Activated T-helper 17 cell treated with anti-CD3 and anti-CD28 coated beads, Interleukin-2, amount 50 U/mL, for 72 hours (primary cell): Measurements from ENCODE around the gene LPAR6. TPM values are rescaled to one million over a fixed set of nuclear protein-coding genes. Genes with fewer than 3 reads are reported as not detected.

Experiments
- ATAC-seq: fragments of 150-1000 bp; cut with Tn5 transposase; replicated peaks from 2 replicates; pipeline ENCODE4 v1.10.0; 2021; ENCODE audit warnings: mild to moderate bottlenecking, moderate library complexity
- H3K27ac Mint-ChIP-seq: one replicate; pipeline ENCODE4 v1.8.0; 2022; ENCODE audit warnings: mixed read lengths
- H3K27me3 Mint-ChIP-seq: one replicate; pipeline ENCODE4 v1.8.0; 2022; ENCODE audit warnings: mixed read lengths
- H3K36me3 Mint-ChIP-seq: one replicate; pipeline ENCODE4 v1.8.0; 2022; ENCODE audit warnings: low read depth, mild to moderate bottlenecking, mixed read lengths
- H3K4me1 Mint-ChIP-seq: one replicate; pipeline ENCODE4 v1.8.0; 2022; ENCODE audit warnings: mixed read lengths
- H3K4me3 Mint-ChIP-seq: one replicate; pipeline ENCODE4 v1.8.0; 2022; ENCODE audit warnings: mild to moderate bottlenecking, mixed read lengths
- H3K9me3 Mint-ChIP-seq: one replicate; pipeline ENCODE4 v1.8.0; 2022; ENCODE audit warnings: mixed read lengths
- total RNA-seq, 2 donors: library from RNA; stranded (reverse); gene quantifications; one replicate each; pipeline ENCODE4 v1.2.3, GENCODE V29; 2022

LPAR6 gene
- total RNA-seq, 2 donors from 2014 or later: 13.9 to 35.1 TPM

DNA sequence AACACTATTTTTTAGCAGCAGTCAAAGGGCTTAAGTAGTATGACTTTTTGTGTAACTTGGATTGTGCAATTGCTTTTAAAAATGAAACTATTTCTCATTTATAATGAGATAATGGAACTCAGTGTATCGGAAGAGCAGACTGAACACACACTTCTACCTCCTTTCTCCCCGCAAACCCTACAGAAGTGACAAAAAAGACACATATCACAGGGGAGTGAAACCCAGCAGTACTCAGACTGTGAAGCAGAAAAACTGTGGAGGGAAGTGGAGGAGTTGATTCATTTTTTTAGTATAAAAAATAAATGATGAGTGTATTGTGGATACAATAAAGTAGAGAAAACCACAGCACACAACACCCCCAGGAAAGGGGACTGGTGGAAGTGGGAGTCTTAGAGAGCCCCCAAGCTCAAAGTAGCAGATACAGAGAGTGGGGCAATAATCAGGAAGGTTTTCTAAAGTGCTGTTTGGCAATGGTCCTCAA lies 9.7 kb downstream of the LPAR6 start:
- Mint-ChIP-seq H3K36me3 (peaks cover 12% of the 10 kb centered on the region), H3K9me3 (no peaks in the 10 kb centered on the region), H3K4me3 (peak overlapping the region; percentile 32), H3K4me1 (peaks cover 36% of the 10 kb centered on the region), H3K27me3 (no peaks in the 10 kb centered on the region), H3K27ac (peak overlapping the region; percentile 64)
- peak; percentile 94 for ATAC-seq

DNA sequence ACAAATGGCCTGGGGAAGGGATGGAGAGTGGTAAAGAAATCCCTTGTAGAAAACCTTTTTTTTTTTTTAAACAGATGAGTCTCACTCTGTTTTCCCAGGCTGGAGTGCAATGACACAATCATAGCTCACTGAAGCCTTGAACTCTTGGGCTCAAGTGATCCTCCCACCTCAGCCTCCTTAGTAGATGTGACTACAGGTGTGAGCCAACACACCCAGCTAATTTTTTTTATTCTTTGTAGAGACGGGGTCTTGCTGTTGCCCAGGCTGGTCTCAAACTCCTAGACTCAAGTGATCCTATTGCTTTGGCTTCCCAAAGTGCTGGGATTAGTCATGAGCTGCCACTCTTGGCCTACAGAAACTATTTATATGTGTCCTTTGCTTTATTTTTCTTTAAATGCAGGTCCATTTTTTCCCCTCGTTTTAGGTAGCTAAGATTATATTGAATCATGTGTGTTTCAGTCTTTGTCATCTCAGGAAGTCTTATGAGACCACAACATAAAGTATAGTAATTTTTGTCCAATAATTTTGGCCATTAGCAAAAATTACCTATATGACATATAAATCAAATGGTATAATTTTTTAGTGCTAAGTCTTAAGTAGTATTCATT lies 10.5 kb downstream of the LPAR6 start:
- Mint-ChIP-seq H3K4me1 (peaks cover 37% of the 10 kb centered on the region), H3K27me3 (no peaks in the 10 kb centered on the region), H3K4me3 (peak overlapping the region; percentile 32), H3K9me3 (no peaks in the 10 kb centered on the region), H3K27ac (peak overlapping the region; percentile 64), H3K36me3 (peaks cover 11% of the 10 kb centered on the region)
- peak; percentile 59 for ATAC-seq

DNA sequence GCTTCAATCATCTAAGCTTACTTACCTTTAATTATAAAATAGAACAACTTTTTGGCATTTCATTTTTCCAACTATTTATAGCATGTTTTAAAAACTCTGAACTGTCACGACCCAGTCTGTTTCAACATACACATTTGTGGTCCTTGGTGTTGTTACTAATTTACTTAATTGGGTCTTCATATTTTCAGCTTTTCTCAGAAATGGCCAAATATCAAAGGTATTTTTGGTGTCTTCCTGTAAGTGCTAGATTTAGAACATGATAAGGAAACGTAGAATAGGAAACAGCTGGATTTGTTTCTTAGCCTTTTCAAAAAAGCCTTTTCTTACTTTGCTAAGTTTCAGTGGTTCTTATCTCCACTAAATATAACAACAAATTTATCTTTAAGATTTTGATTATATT lies 11.4 kb downstream of the LPAR6 start:
- no peak for ATAC-seq
- H3K36me3 Mint-ChIP-seq: peaks cover 7% of the 10 kb centered on the region
- H3K4me1 Mint-ChIP-seq: peaks cover 36% of the 10 kb centered on the region
- H3K27ac Mint-ChIP-seq: peak overlapping the region; percentile 80
- H3K9me3 Mint-ChIP-seq: no peaks in the 10 kb centered on the region
- H3K27me3 Mint-ChIP-seq: no peaks in the 10 kb centered on the region
- peak overlapping the region; percentile 66 for H3K4me3 Mint-ChIP-seq

DNA sequence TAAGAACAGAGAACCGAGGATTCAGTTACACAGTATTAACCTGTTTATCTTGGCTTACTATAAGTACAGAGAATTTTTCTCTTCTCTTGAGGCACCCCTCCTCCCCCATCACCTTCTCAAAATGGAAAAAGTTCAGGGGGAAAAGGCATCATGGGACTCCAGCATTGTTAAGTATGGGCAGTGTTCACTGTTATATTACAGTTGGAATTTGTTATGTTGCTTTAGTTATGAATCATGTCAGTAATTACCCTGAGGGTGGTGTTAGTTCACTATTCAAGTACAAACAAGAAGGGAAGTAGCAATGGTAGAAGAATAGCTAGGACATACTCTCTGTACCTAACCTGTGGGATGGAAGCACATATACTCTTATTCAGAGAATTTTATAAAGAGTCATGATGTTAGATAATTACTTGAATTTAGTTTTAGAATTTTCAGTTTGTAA lies 12.0 kb downstream of the LPAR6 start:
- ATAC-seq: peak; percentile 34
- H3K4me1 Mint-ChIP-seq: peaks cover 32% of the 10 kb centered on the region
- H3K4me3 Mint-ChIP-seq: peak overlapping the region; percentile 66
- no peaks in the 10 kb centered on the region for H3K27me3 Mint-ChIP-seq
- H3K27ac Mint-ChIP-seq: peak overlapping the region; percentile 80
- H3K36me3 Mint-ChIP-seq: peaks cover 7% of the 10 kb centered on the region
- H3K9me3 Mint-ChIP-seq: no peaks in the 10 kb centered on the region

DNA sequence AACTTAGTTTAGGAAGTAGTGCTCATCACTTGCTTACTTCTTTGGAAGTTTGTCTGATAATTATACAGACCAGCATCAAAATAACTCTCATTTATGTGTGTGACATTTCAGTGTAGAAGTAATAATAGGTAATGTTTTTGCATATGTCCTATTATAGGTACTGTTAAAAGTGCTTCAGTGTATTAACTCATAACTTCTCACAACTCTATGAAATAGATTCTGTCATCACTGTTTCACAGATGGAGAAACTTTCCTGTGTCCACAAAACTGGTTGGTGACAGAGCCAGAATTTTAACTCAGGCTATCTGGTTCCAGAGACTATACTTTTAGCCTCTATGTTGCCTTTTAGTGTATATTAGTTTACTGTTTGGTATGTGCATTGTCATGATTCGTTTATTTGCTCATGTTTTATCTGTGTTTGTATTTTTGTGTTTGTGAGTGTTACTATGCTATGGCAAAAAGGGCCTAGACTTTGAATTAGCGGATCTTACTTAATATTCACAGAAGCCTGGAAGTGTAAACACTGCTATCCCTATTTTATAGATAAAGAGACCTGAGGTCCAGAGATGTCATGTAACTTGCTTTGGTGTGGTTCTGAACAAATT lies 12.7 kb downstream of the LPAR6 start:
- Mint-ChIP-seq H3K27me3 (no peaks in the 10 kb centered on the region), H3K4me3 (peak overlapping the region; percentile 66), H3K27ac (peak overlapping the region; percentile 80), H3K9me3 (peaks cover 5% of the 10 kb centered on the region), H3K36me3 (peaks cover 13% of the 10 kb centered on the region), H3K4me1 (peaks cover 32% of the 10 kb centered on the region)
- no peak for ATAC-seq

DNA sequence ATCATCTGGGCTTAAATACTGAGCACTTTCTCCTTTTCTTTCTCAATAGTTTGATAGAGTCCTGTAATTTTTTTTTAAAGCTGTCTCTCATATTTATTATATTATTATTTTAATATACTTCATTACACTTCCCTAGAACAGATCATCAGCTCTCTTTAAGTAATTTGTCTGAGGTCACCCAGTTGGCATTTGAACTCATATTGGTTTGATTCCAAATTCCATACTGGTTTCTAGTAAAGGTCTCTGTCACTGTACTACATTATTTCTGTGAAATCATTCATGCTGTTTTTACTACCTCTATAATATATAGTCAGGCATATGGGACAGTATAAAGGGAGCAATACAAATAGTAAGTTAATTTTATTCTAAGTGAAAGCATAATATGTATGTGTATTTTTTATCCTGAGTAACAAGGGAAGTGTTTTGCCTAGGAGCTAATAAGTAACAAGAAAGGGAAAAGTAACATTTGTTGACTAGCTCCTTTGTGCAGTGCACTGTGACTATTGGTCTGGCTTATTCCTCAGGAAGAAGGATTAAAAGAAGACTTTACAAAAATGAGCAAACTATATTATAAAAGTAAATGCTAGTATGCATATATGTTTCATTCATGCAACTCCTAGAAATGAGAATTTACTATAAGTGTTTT lies 14.3 kb downstream of the LPAR6 start:
- Mint-ChIP-seq H3K27ac (no peak overlapping the region), H3K27me3 (no peaks in the 10 kb centered on the region), H3K9me3 (peaks cover 9% of the 10 kb centered on the region), H3K36me3 (peaks cover 17% of the 10 kb centered on the region), H3K4me3 (no peak overlapping the region), H3K4me1 (peaks cover 24% of the 10 kb centered on the region)
- no peak for ATAC-seq

DNA sequence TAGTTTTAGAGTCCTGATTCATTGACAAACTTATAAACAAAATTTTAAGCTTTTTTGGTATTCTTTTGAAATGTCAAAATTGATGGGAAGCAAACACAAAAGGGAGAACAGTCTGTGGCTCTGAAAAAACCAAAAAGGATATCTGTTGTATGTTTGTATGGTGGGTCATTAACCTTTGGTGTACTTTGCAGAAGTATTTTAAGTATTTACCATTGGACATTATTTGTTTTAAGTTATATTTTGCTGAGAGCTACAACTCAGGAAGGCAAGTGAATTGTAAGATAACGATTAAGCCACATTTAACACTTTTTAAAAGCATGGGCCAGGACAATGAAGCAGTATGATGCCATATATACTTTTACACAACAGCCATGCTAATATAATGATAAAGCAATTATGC lies 15.2 kb downstream of the LPAR6 start:
- Mint-ChIP-seq H3K4me3 (no peak overlapping the region), H3K4me1 (peaks cover 24% of the 10 kb centered on the region), H3K27me3 (no peaks in the 10 kb centered on the region), H3K27ac (no peak overlapping the region), H3K9me3 (peaks cover 9% of the 10 kb centered on the region), H3K36me3 (peaks cover 25% of the 10 kb centered on the region)
- ATAC-seq: no peak

DNA sequence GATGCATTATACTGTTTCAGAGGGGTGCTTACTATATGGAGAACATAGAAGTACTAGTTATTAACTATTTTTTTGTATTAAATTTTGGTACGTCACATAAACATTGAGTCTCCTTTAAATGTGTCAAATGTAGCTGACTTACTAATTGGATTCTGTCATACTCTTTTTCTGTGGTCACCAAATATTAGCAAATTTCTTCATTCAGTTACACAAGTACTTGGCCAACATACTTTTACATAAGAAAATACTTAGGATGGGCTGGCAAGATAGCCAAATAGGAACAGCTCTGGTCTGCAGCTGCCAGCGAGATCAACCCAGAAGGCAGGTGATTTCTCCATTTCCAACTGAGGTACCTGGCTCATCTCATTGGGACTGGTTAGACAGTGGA lies 19.2 kb downstream of the LPAR6 start:
- H3K27me3 Mint-ChIP-seq: no peaks in the 10 kb centered on the region
- H3K4me3 Mint-ChIP-seq: no peak overlapping the region
- no peak overlapping the region for H3K27ac Mint-ChIP-seq
- H3K9me3 Mint-ChIP-seq: peaks cover 9% of the 10 kb centered on the region
- ATAC-seq: no peak
- H3K36me3 Mint-ChIP-seq: peaks cover 42% of the 10 kb centered on the region
- peaks cover 15% of the 10 kb centered on the region for H3K4me1 Mint-ChIP-seq

DNA sequence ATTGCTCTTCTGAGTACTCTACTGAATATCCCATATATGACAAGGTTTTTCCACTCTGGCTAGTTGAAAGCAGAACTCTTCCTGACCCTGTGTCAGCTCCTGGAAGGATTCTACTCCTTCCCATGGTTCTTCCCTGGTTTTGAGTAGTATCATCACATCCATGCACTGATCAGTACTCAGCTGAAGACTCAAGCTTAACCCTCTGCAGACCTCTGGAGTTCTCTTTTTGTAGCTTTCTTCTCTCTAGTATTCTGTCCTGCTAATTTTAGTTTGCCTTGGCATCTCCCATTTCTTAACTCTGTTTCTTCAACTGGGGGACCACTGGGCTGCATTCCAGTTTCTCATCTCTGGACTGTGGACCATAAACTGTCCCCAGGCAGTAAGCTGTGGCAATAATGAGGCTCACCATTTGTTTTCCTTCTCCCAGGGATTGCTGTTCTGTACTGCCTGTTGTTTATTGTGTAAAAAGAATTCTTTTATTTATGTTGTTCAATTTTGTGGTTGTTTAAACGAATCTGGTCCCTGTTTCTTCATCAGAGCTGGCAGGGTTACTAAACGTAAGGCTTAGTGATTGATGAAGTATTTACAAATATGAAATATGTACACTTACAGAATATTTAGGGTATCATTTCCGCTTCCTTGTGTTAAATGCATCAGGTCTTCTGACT lies 19.7 kb downstream of the LPAR6 start:
- no peak overlapping the region for H3K27ac Mint-ChIP-seq
- H3K4me3 Mint-ChIP-seq: no peak overlapping the region
- H3K27me3 Mint-ChIP-seq: no peaks in the 10 kb centered on the region
- peaks cover 42% of the 10 kb centered on the region for H3K36me3 Mint-ChIP-seq
- peaks cover 14% of the 10 kb centered on the region for H3K4me1 Mint-ChIP-seq
- no peak for ATAC-seq
- H3K9me3 Mint-ChIP-seq: peaks cover 9% of the 10 kb centered on the region

DNA sequence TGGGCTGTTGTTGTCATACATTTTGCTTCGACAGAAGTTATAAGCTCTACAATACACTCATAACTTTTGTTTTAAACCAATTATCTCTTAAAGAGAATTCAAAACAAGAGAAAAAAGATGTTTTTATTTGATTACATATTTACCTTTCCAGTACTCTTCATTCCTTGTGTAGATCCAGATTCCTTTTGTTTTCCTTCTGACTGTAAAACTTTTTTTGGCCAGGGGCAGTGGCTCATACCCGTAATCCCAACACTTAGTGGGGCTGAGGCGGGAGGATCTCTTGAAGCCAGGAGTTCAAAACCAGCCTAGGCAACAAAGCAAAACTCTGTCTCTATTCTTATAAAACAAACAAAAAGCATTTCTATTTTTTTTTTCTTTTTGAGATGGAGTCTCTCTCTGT lies 21.7 kb downstream of the LPAR6 start:
- H3K36me3 Mint-ChIP-seq: peaks cover 49% of the 10 kb centered on the region
- no peaks in the 10 kb centered on the region for H3K27me3 Mint-ChIP-seq
- H3K27ac Mint-ChIP-seq: no peak overlapping the region
- H3K4me3 Mint-ChIP-seq: no peak overlapping the region
- no peak for ATAC-seq
- peaks cover 13% of the 10 kb centered on the region for H3K4me1 Mint-ChIP-seq
- H3K9me3 Mint-ChIP-seq: peaks cover 9% of the 10 kb centered on the region

DNA sequence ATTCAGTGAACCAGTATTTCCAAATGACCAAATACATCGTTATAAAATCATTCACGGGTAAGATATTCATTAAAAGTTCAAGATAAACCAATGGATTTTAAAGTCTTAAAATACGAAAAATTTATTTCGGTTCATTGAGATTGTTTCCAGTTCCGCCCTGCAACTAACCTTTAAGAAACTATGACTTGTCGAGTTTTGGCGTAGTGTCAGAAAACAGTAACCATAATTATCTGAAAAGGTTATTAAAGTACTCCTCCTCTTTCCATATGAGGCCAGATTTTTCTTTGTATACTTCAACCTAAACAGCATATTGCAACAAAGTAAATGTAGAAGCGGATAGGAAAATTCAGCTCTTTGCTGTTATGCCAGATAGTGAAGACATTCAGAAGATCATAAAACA lies 26.1 kb downstream of the LPAR6 start:
- Mint-ChIP-seq H3K4me1 (peaks cover 13% of the 10 kb centered on the region), H3K27me3 (no peaks in the 10 kb centered on the region), H3K27ac (no peak overlapping the region), H3K4me3 (no peak overlapping the region), H3K36me3 (peaks cover 45% of the 10 kb centered on the region), H3K9me3 (no peaks in the 10 kb centered on the region)
- ATAC-seq: no peak

DNA sequence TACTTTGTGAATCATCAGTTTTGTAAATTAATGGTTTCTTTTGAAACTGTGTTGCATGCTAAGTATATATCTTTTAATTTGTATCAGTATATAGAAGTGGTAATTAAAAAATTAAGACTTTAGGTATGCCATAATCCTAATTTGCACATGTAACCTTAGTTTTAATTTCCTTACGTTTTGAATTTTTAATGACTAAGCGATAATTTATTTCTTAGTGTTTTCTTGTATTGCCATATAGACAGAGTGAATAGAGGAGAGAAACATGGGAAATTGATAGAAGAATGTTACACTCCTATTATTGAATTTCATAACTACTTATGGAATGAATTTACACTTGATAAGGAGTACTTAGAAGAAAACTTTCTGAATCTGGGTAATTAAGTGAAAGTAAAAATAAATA lies 29.5 kb downstream of the LPAR6 start:
- peaks cover under 1% of the 10 kb centered on the region for H3K4me1 Mint-ChIP-seq
- no peaks in the 10 kb centered on the region for H3K27me3 Mint-ChIP-seq
- no peak overlapping the region for H3K4me3 Mint-ChIP-seq
- no peaks in the 10 kb centered on the region for H3K9me3 Mint-ChIP-seq
- ATAC-seq: no peak
- peaks cover 63% of the 10 kb centered on the region for H3K36me3 Mint-ChIP-seq
- H3K27ac Mint-ChIP-seq: no peak overlapping the region

DNA sequence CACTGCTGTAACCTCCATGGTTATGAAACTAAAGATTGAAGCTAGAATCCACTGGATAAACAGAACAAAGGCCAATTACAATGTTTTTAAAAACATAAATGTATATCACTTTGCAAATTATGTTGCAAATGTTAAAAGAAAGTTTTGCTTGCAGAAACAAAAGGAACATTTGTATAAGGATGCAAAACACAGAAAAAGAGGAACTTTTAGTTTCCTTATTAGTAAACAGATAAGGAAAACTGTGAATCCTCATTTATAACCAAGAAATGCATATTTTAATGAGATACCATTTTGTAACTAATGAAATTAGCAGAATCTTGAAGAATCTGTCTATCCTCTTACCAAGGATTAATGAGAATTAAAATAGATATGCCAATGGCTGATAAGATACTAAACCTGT lies 32.3 kb downstream of the LPAR6 start:
- ATAC-seq: no peak
- Mint-ChIP-seq H3K4me1 (no peaks in the 10 kb centered on the region), H3K4me3 (no peak overlapping the region), H3K27ac (no peak overlapping the region), H3K9me3 (no peaks in the 10 kb centered on the region), H3K27me3 (no peaks in the 10 kb centered on the region), H3K36me3 (peaks cover 74% of the 10 kb centered on the region)

DNA sequence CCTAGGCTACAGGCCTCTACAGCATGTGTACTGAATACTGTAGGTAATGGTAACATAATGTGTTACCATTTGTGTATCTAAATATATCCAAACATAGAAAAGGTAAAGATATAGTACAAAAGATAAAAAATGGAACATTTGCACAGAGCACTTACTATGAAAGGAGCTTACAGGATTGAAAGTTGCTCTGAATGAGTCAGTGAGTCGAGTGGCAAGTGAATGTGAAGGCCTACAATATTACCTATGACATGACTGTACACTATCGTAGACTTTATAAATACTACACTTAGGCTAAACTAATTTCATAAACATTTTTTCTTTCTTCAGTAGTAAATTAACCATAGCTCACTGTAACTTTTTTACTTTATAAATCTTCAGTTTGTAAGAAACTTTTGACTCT lies 35.1 kb downstream of the LPAR6 start:
- Mint-ChIP-seq H3K4me3 (no peak overlapping the region), H3K36me3 (peaks cover 75% of the 10 kb centered on the region)
- ATAC-seq: peak; percentile 56

DNA sequence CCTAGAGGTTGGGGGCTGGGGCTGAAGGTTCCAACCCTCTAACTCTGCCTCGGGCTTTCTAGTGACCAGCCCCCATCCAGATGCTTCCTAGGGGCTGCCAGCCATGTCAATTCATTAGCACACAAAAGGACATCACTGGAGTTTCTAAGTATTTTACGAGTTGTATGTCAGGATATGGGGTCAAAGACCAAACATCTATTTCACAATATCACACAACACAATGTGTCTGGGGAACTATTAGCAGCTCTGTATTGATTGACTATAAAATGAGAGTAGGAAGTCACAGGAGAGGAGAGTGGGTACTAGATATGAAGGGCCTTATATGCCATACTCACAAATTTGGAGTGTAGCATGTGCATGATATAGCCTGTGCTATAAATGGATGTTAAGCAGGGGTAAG lies 42.1 kb downstream of the LPAR6 start:
- H3K27ac Mint-ChIP-seq: no peak overlapping the region
- H3K4me1 Mint-ChIP-seq: no peaks in the 10 kb centered on the region
- no peaks in the 10 kb centered on the region for H3K9me3 Mint-ChIP-seq
- no peak for ATAC-seq
- H3K27me3 Mint-ChIP-seq: no peaks in the 10 kb centered on the region
- no peak overlapping the region for H3K4me3 Mint-ChIP-seq
- H3K36me3 Mint-ChIP-seq: peaks cover 35% of the 10 kb centered on the region

More for the DNA sequence above, 35.1 kb downstream of the LPAR6 start:
- Mint-ChIP-seq H3K27ac (no peak overlapping the region), H3K4me1 (no peaks in the 10 kb centered on the region), H3K27me3 (no peaks in the 10 kb centered on the region), H3K9me3 (no peaks in the 10 kb centered on the region)
